HUES64 (cell line): Measurements from ENCODE around the gene PSMA6.

Experiments
- H3K27ac ChIP-seq: 2 replicates; pipeline ENCODE4 v1.7.0; 2013; ENCODE audit warnings: low read depth, low read length, inconsistent platforms
- H3K27me3 ChIP-seq: 2 replicates; pipeline ENCODE4 v1.6.1; 2013; ENCODE audit warnings: mild to moderate bottlenecking, low read length; ENCODE audit not compliant: insufficient read depth
- H3K36me3 ChIP-seq: 2 replicates; pipeline ENCODE4 v1.6.1; 2013; ENCODE audit warnings: mild to moderate bottlenecking, low read length; ENCODE audit not compliant: insufficient read depth
- H3K4me1 ChIP-seq: 2 replicates; pipeline ENCODE4 v1.6.1; 2013; ENCODE audit warnings: mild to moderate bottlenecking, low read length, moderate library complexity; ENCODE audit not compliant: insufficient read depth
- H3K4me3 ChIP-seq: 2 replicates; pipeline ENCODE4 v1.5.1; 2013; ENCODE audit warnings: mild to moderate bottlenecking, low read length, moderate library complexity
- H3K9ac ChIP-seq: 2 replicates; pipeline ENCODE4 v1.6.1; 2013; ENCODE audit warnings: mild to moderate bottlenecking, low read depth, low read length
- H3K9me3 ChIP-seq: 2 replicates; pipeline ENCODE4 v1.6.1; 2013; ENCODE audit warnings: low read depth, low read length; ENCODE audit not compliant: insufficient read depth
- WGBS: fragments of 150-250, 120-280 bp; methylation state at CpG from one replicate; pipeline ENCODE4 v1.1.7; 2013; ENCODE audit warnings: missing lambda C conversion rate; 5-methylcytosine and 5-hydroxymethylcytosine counted together

Gene PSMA6

DNA sequence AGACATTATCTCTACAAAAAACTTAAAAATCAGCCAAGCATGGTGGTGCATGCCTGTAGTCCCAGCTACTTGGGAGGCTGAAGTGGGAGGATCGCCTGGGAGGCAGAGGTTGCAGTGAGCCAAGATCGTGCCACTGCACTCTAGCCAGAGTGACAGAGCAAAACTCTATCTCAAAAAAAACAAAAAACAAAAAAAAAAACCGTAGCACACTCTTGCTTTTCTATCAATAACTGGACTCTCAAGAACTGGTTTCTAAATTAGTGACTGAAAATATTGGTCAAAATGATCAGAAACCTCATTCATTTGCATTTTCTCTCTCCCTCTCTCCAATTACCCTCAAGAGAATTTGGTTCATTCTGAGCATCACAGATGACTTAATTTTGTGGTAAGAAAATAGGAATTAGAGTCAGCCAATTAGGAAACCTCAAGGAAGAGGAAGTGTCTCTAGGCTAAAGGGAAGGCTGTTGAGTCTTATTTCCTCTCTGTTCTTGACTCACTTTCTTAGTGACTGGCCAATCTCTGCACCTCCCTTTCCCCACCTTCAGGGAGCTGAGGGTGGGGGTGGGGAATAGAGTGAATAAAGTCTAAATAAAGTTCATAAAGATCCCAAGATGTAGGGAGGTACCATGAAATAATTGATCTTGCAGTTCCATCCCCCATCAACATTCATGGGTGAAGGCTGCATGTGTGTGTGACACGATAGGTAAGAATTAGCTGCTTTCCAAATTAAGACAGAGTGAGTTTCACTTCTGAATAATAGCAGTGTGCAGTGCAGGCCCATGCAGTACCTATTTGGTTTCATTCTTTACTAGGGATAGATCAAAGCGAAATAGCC is 6.8 kb upstream of the PSMA6 start:
- Histone ChIP-seq H3K4me1 (no peaks in the 10 kb centered on the region), H3K9ac (no peak overlapping the region), H3K36me3 (peaks cover 4% of the 10 kb centered on the region; the same call in 1 of the 2 replicates), H3K27me3 (no peaks in the 10 kb centered on the region), H3K9me3 (no peaks in the 10 kb centered on the region), H3K4me3 (no peak overlapping the region), H3K27ac (no peak overlapping the region)
- WGBS: 93% methylated on average over 5 of the region's 5 CpGs

DNA sequence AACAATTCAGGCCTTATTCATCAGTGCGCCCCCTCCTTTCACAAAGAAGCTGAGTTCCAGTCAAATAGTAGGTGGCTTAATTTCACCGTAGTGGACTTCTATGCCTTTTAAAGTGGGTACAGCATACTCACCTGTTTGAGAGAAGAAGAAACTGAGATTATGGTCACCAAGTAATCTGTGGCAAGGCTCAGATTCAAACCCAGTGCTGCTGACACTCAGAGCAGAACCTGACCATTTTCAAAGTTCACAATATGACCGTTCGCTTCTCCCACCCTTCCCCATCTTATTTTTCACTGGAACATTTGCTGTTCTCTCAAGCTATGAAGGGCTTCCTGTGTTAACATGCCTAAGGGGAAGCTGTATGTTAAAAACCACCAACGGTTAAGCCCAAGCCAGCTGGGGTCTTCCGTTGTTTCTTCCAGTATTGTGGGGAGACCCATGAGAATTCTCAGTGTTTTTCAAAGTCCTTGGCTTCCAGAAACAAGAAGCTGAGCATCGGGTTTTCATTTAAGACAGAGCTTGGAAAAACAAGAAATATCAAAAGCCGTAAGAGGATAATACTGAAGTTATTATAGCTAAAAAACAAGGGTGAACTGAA is 6.1 kb upstream of the PSMA6 start:
- no peak overlapping the region for H3K4me3 ChIP-seq

DNA sequence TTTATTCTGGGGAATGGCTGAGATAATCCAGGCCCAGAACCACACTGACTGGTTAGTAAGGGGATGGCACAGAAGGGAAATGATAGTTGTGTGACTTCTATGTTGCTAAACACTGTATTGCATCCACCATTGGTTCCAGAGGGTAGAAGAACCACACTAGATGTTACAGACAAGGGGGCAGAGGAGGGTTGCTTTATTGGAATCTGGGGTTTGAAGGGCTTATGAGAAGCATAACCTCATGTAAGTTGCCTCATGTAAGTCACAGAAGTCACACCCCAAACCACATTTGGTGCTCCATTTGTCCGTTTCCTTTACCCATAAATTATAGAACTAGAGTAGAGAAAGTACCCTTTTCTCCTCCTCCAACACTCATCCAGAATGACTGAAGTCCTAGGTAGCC is 5.5 kb upstream of the PSMA6 start:
- H3K9ac ChIP-seq: no peak overlapping the region
- no peaks in the 10 kb centered on the region for H3K4me1 ChIP-seq
- H3K9me3 ChIP-seq: no peaks in the 10 kb centered on the region
- H3K27me3 ChIP-seq: no peaks in the 10 kb centered on the region
- H3K27ac ChIP-seq: no peak overlapping the region
- H3K4me3 ChIP-seq: no peak overlapping the region
- 80% methylated on average over 1 of the region's 1 CpG for WGBS
- H3K36me3 ChIP-seq: peaks cover 4% of the 10 kb centered on the region; the same call in 1 of the 2 replicates

More for the DNA sequence above, 6.1 kb upstream of the PSMA6 start:
- H3K4me1 ChIP-seq: no peaks in the 10 kb centered on the region
- H3K9ac ChIP-seq: no peak overlapping the region
- no peaks in the 10 kb centered on the region for H3K9me3 ChIP-seq
- WGBS: 94% methylated on average over 8 of the region's 8 CpGs
- H3K36me3 ChIP-seq: peaks cover 4% of the 10 kb centered on the region; the same call in 1 of the 2 replicates
- no peaks in the 10 kb centered on the region for H3K27me3 ChIP-seq
- no peak overlapping the region for H3K27ac ChIP-seq

DNA sequence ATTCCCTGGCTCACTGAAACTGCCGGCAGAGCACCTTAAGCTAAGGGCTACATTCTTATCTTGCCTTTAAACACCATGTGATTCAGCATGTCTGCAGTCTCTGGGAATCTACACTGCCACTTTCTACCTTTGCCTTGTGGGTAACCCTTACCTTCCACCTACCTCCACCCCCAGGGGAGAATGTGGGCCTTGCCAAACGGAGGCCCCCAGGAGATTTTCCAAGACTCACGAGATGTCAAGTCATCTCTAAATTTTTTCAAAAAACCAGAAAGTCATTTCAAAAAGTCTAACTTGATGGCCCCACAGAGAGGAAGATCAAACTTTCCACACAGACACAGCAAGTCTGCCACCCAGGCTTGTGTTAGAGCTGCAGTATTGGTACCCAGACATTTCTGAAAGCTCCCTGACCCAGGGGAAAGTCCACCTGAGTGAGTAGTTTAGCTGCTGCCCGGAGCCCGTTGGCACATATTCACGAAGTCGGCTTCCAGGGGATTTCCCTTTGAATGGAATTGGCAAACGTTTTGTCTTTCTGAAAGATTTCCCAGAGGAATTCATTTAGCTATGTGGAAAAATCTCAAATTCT is 4.7 kb upstream of the PSMA6 start:
- H3K9ac ChIP-seq: no peak overlapping the region
- H3K27ac ChIP-seq: no peak overlapping the region
- no peaks in the 10 kb centered on the region for H3K27me3 ChIP-seq
- no peak overlapping the region for H3K4me3 ChIP-seq
- WGBS: 89% methylated on average over 8 of the region's 8 CpGs
- peaks cover 2% of the 10 kb centered on the region; the same call in 1 of the 2 replicates for H3K36me3 ChIP-seq
- H3K9me3 ChIP-seq: no peaks in the 10 kb centered on the region
- no peaks in the 10 kb centered on the region for H3K4me1 ChIP-seq

DNA sequence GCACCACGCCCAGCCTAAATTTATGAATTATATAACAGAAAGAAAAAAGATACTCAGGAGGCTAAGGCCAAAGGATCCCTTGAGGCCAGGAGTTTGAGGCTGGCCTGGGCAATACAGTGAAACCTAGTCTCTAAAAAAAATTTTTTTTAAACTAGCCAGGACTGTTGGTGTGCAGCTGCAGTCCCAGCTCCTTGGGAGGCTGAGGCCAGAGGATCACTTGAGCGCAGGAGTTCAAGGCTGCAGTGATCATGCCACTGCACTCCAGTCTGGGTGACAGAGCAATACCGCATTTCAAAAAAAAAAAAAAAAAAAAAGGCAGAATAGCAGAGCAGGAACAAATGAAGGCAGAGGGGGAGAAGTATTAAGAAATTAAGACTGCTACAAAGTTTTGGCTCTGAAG is 2.6 kb upstream of the PSMA6 start:
- no peaks in the 10 kb centered on the region for H3K9me3 ChIP-seq
- 89% methylated on average over 3 of the region's 3 CpGs for WGBS
- no peak overlapping the region for H3K9ac ChIP-seq
- H3K36me3 ChIP-seq: peaks cover 5% of the 10 kb centered on the region; the same call in 1 of the 2 replicates
- no peak overlapping the region for H3K27ac ChIP-seq
- H3K27me3 ChIP-seq: no peaks in the 10 kb centered on the region
- peaks cover 12% of the 10 kb centered on the region; the same call in 1 of the 2 replicates for H3K4me1 ChIP-seq
- no peak overlapping the region for H3K4me3 ChIP-seq

DNA sequence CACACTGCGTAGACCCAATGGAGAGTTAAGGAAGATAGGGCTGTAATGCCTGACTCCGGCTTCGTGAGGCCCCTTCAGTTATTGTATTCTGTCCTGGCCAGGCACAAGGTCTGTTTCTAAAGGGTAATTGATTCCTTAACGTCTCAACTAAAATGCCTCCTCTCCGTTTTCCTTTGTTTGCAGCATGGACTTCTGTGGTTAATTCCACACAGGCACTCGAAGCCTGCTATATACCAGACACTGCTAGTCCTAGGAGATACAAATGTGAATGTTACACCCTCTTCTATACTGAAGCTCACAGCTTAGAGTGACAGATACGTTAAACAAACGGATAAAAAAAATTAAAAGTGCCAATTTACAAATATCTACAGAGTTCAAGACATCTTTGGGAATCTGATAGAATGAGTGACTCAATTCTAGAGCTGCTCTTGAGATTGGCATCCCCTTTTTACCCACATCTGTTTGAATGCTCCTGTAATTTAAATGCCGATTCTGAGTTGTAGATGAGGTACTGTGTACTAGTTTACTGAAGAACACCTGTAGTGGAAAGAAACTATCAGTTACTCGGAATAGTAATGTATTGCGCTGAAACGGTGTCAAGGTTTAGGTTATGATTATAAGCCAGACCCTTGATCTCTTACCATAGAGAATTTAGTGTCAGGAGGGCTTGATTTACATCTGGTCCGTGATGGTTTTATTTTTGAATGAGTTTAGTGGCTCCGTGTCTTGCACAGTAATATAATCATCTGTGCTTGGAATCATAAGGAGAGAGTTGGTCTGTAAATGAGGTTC is 784 bp downstream of the PSMA6 start:
- peaks cover 7% of the 10 kb centered on the region; the same call in 1 of the 2 replicates for H3K36me3 ChIP-seq
- WGBS: 14% methylated on average over 12 of the region's 14 CpGs

DNA sequence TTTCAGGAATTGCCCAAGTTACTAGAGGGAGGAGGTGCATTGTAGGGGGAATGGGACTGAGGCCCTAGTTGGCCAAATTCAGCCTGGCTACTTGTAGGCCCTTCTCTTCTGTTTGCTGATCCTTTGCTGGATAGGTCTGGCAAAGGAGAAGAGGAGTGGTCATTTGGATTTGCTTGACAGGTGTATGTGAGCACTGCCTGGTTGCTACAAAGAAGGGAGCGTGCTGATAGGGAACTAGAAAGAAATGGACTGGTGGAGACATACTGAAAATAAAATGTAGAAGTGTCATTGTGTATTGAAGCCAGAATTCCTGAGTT is 3.6 kb downstream of the PSMA6 start:
- H3K9ac ChIP-seq: no peak overlapping the region
- peaks cover 7% of the 10 kb centered on the region; the same call in 1 of the 2 replicates for H3K36me3 ChIP-seq
- no peaks in the 10 kb centered on the region for H3K27me3 ChIP-seq
- no peaks in the 10 kb centered on the region for H3K9me3 ChIP-seq
- WGBS: 86% methylated on average over 1 of the region's 1 CpG
- H3K27ac ChIP-seq: no peak overlapping the region
- H3K4me1 ChIP-seq: peaks cover 12% of the 10 kb centered on the region
- H3K4me3 ChIP-seq: no peak overlapping the region

More for the DNA sequence above, 784 bp downstream of the PSMA6 start:
- H3K27me3 ChIP-seq: no peaks in the 10 kb centered on the region
- H3K4me3 ChIP-seq: peak overlapping the region; percentile 93
- no peaks in the 10 kb centered on the region for H3K9me3 ChIP-seq
- peak overlapping the region; percentile 92 for H3K27ac ChIP-seq
- H3K4me1 ChIP-seq: peaks cover 12% of the 10 kb centered on the region
- peak overlapping the region; percentile 96 for H3K9ac ChIP-seq

DNA sequence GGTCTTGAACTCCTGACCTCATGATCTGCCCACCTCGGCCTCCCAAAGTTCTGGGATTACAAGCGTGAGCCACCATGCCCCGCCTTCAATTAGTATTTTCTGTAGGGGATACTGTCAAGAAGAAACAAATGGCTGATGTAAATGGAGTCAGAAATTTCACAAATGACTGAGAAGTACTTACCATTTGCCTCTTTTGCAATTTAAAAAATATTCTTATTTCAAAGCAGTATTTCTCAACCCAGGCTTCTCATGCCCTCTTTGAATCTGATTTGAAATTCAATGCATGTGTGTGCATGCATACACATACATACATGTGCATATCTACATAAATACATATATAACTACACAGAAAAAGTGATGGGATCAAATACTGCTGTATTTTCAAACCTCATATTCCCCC is 4.4 kb downstream of the PSMA6 start:
- no peaks in the 10 kb centered on the region for H3K27me3 ChIP-seq
- H3K4me1 ChIP-seq: peaks cover 12% of the 10 kb centered on the region
- no peaks in the 10 kb centered on the region for H3K9me3 ChIP-seq
- H3K27ac ChIP-seq: no peak overlapping the region
- peaks cover 7% of the 10 kb centered on the region; the same call in 1 of the 2 replicates for H3K36me3 ChIP-seq
- H3K9ac ChIP-seq: no peak overlapping the region
- whole genome bisulfite sequencing: 95% methylated on average over 3 of the region's 3 CpGs
- H3K4me3 ChIP-seq: no peak overlapping the region

DNA sequence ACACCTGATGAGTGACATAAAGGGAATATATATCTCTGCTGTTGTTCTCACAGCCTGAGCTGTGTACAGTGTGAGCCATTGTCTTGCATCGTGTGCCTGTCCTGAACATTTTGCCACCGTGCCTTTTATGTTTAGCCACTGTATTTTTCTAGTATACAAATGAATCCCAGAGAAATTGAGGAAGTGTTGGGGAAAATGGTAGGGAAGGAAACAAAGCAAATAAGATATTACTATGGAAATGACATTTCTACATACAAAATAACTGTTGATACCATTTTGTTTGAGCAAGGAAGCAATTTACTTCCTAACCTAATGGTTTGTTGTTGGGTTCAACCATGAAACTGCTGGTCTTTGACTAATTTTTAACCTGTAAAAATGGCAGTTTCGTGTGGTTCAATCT is 5.5 kb downstream of the PSMA6 start:
- WGBS: 96% methylated on average over 3 of the region's 3 CpGs
- H3K4me1 ChIP-seq: peaks cover 12% of the 10 kb centered on the region
- peaks cover 7% of the 10 kb centered on the region; the same call in 1 of the 2 replicates for H3K36me3 ChIP-seq
- H3K27ac ChIP-seq: no peak overlapping the region
- no peaks in the 10 kb centered on the region for H3K27me3 ChIP-seq
- H3K9ac ChIP-seq: no peak overlapping the region
- no peaks in the 10 kb centered on the region for H3K9me3 ChIP-seq
- H3K4me3 ChIP-seq: no peak overlapping the region

DNA sequence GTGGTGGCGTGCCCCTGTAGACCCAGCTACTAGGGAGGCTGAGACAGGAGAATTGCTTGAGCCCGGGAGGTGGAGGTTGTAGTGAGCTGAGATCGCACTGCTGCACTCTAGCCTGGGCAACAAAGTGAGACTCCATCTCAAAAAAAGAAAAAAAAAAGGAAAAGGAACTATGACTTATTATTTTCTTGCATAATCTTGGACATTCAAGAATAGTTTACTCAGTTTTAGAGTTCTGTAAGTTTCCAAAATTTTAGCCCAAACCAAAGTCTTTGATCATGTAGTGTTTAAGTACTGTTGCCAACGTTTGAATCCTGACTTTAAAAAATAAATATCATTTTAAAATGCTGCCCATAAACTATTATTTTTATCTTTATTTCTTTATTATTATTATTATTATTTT is 6.2 kb downstream of the PSMA6 start:
- Histone ChIP-seq H3K9ac (no peak overlapping the region), H3K27ac (no peak overlapping the region), H3K9me3 (no peaks in the 10 kb centered on the region), H3K36me3 (peaks cover 7% of the 10 kb centered on the region; the same call in 1 of the 2 replicates), H3K4me3 (no peak overlapping the region), H3K4me1 (peaks cover 10% of the 10 kb centered on the region), H3K27me3 (no peaks in the 10 kb centered on the region)
- 89% methylated on average over 3 of the region's 4 CpGs for WGBS
